Activated T-cell treated with anti-CD3 and anti-CD28 coated beads for 4 hours (primary cell): ENCODE results near the gene EXOC3L4.
"Not testable (repeated sequence)": the region's sequence is repeated elsewhere in the genome, so short reads cannot be mapped to it uniquely, and the experiment has no call there.

Source experiments
- DNase-seq: peaks from one replicate; pipeline ENCODE4 v3.0.0-alpha.2; 2020

EXOC3L4 gene

GRCh38 chr14:103108749-103109207, 14.3 kb downstream of the EXOC3L4 start:
- DNase-seq, result no peak

GRCh38 chr14:103109535-103110441, 15.3 kb downstream of the EXOC3L4 start:
- DNase-seq, result no peak

GRCh38 chr14:103110681-103111231, 16.2 kb downstream of the EXOC3L4 start:
- DNase-seq, result no peak

GRCh38 chr14:103111232-103111868, 16.8 kb downstream of the EXOC3L4 start:
- no peak for DNase-seq

GRCh38 chr14:103112400-103113243, 18.1 kb downstream of the EXOC3L4 start:
- DNase-seq, result no peak

GRCh38 chr14:103113303-103113702, 18.8 kb downstream of the EXOC3L4 start:
- DNase-seq, result no peak

- DNase-seq, result no peak
Observed at GRCh38 chr14:103113774-103114173, 19.2 kb downstream of the EXOC3L4 start.

GRCh38 chr14:103115086-103115679, 20.7 kb downstream of the EXOC3L4 start:
- not testable (repeated sequence) for DNase-seq

GRCh38 chr14:103115845-103116572, 21.5 kb downstream of the EXOC3L4 start:
- DNase-seq, result no peak

- no peak for DNase-seq
Observed at GRCh38 chr14:103116636-103117035, 22.1 kb downstream of the EXOC3L4 start.

GRCh38 chr14:103117499-103117898, 23.0 kb downstream of the EXOC3L4 start:
- DNase-seq, result not testable (repeated sequence)

- no peak for DNase-seq
Observed at GRCh38 chr14:103118018-103118662, 23.6 kb downstream of the EXOC3L4 start.

GRCh38 chr14:103118663-103119404, 24.3 kb downstream of the EXOC3L4 start:
- DNase-seq, result no peak

GRCh38 chr14:103119527-103119926, 25.0 kb downstream of the EXOC3L4 start:
- not testable (repeated sequence) for DNase-seq

- DNase-seq, result no peak
Observed at GRCh38 chr14:103121121-103121845, 26.8 kb downstream of the EXOC3L4 start.

- DNase-seq, result no peak
Observed at GRCh38 chr14:103121846-103122584, 27.5 kb downstream of the EXOC3L4 start.

GRCh38 chr14:103122585-103122946, 28.0 kb downstream of the EXOC3L4 start:
- DNase-seq, result no peak

GRCh38 chr14:103122947-103123633, 28.6 kb downstream of the EXOC3L4 start, which contains the start of gene TNFAIP2:
TNFAIP2 (plus strand) TSS chr14:103123461; CDS start chr14:103126458, 2,997 bp downstream.
- DNase-seq, result no peak
